A549 (cell line): ENCODE results near the gene PCDH15. TPM values are rescaled to one million over a fixed set of nuclear protein-coding genes. Genes with fewer than 3 reads are reported as not detected.

ENCODE experiments used
- ATAC-seq, 2 experiments: fragments of 200-7000 bp in 1 of 2; fragments of >200 bp in 1 of 2; cut with Nextera tagmentation in 1 of 2; cut with Tn5 transposase in 1 of 2; 3 replicates each; pipeline versions ENCODE4 v1.8.0 to v1.9.1; 2018 to 2020; ENCODE audit warnings: mild to moderate bottlenecking in 1 of 2, moderate library complexity in 1 of 2
- CTCF ChIA-PET: fragments of 300-600 bp; sonication (Branson Sonifier 250); formaldehyde crosslinking; extraction: SDS; loops from one replicate; lab custom pipeline; 2021; ENCODE audit warnings: antibody characterized with exemption, inconsistent platforms; lab: Yijun Ruan, JAX
- POLR2A ChIA-PET: fragments of 350-600 bp; formaldehyde crosslinking; extraction: SDS; loops from one replicate; lab custom pipeline; 2021; ENCODE audit warnings: antibody characterized with exemption, inconsistent platforms; lab: Yijun Ruan, JAX
- DNase-seq, 2 experiments: peaks; one replicate each; pipeline versions ENCODE4 v3.0.0 to v3.0.0-alpha.2; 2011 to 2016; ENCODE audit warnings: low read depth in 1 of 2, low spot score in 1 of 2
- FAIRE-seq: peaks from 2 replicates; lab custom pipeline; 2011; peaks lifted over from hg19 to GRCh38; lab: Jason Lieb, UNC
- H3K27ac ChIP-seq, 2 experiments: fragments of >200 bp; sonication (Bioruptor Twin); formaldehyde crosslinking; 3 replicates each; pipeline ENCODE4 v1.5.1; 2016 to 2017
- H3K4me1 ChIP-seq: fragments of >200 bp; sonication (Bioruptor Twin); formaldehyde crosslinking; 3 replicates; pipeline ENCODE4 v1.6.1; 2016
- H3K4me2 ChIP-seq: fragments of >200 bp; sonication (Bioruptor Twin); formaldehyde crosslinking; 3 replicates; pipeline ENCODE4 v1.6.1; 2016
- H3K4me3 ChIP-seq: fragments of >200 bp; sonication (Bioruptor Twin); formaldehyde crosslinking; 3 replicates; pipeline ENCODE4 v1.5.1; 2016
- H3K9me3 ChIP-seq: fragments of >200 bp; sonication (Bioruptor Twin); formaldehyde crosslinking; 3 replicates; pipeline ENCODE4 v1.6.1; 2016
- CEBPB ChIP-seq, 2 experiments: fragments of >200 bp in 1 of 2; sonication (Bioruptor Twin) in 1 of 2; formaldehyde crosslinking in 1 of 2; IDR thresholded peaks; 2 replicates each; pipeline ENCODE4 v1.6.1; 2012 to 2016
- CHD2 ChIP-seq: fragments of 150-350 bp; IDR thresholded peaks from 2 replicates; pipeline ENCODE4 v1.6.1; 2014; ENCODE audit warnings: low read length; ENCODE audit not compliant: partially characterized antibody
- E2F6 ChIP-seq: IDR thresholded peaks from 2 replicates; pipeline ENCODE4 v1.6.1; 2012; ENCODE audit warnings: low read depth, borderline replicate concordance
- EHMT2 ChIP-seq: fragments of 200-600 bp; sonication (generic); IDR thresholded peaks from 2 replicates; pipeline ENCODE4 v1.6.1; 2016; ENCODE audit warnings: antibody characterized with exemption, low read depth, mild to moderate bottlenecking, moderate library complexity
- FOSB ChIP-seq: fragments of 250-450 bp; sonication (Bioruptor Pico); IDR thresholded peaks from 2 replicates; pipeline ENCODE4 v1.5.0; 2020; ENCODE audit warnings: mild to moderate bottlenecking, moderate library complexity
- FOSL2 ChIP-seq, 2 experiments: fragments of 450-650 bp in 1 of 2; fragments of >200 bp in 1 of 2; sonication (Bioruptor Twin) in 1 of 2; formaldehyde crosslinking; IDR thresholded peaks; 2 replicates each; pipeline versions ENCODE4 v1.5.0 to v1.6.1; 2016 to 2020; ENCODE audit warnings: mild to moderate bottlenecking in 1 of 2, moderate library complexity in 1 of 2
- GATA3 ChIP-seq: IDR thresholded peaks from 2 replicates; pipeline ENCODE4 v1.6.1; 2012; ENCODE audit warnings: borderline replicate concordance
- HEYL ChIP-seq: fragments of 250-450 bp; sonication (Bioruptor Pico); IDR thresholded peaks from 2 replicates; pipeline ENCODE4 v1.8.0; 2021; ENCODE audit warnings: mild to moderate bottlenecking, moderate library complexity
- HOXA7 ChIP-seq: fragments of 250-450 bp; sonication (Bioruptor Pico); IDR thresholded peaks from 2 replicates; pipeline ENCODE4 v1.5.0; 2020; ENCODE audit warnings: mild to moderate bottlenecking, moderate library complexity
- HOXB5 ChIP-seq: fragments of 250-450 bp; sonication (Bioruptor Pico); IDR thresholded peaks from 2 replicates; pipeline ENCODE4 v1.5.0; 2020; ENCODE audit warnings: mild to moderate bottlenecking, moderate library complexity
- KDM1A ChIP-seq: fragments of 200-600 bp; sonication (generic); IDR thresholded peaks from 2 replicates; pipeline ENCODE4 v1.6.1; 2016; ENCODE audit warnings: low read depth, mild to moderate bottlenecking
- MAZ ChIP-seq: fragments of 150-350 bp; IDR thresholded peaks from 2 replicates; pipeline ENCODE4 v1.6.1; 2014; ENCODE audit warnings: antibody characterized with exemption, low read depth, low read length, borderline replicate concordance
- NR3C1 ChIP-seq: fragments of >200 bp; sonication (Bioruptor Twin); formaldehyde crosslinking; IDR thresholded peaks from 3 replicates; pipeline ENCODE4 v1.6.1; 2017
- POLR2AphosphoS2 ChIP-seq: conservative IDR thresholded peaks from 2 replicates; pipeline ENCODE4 v1.6.1; 2012; ENCODE audit warnings: low read length, improper control_type of control experiment, inconsistent platforms
- RAD21 ChIP-seq, 2 experiments: fragments of >200 bp in 1 of 2; sonication (Bioruptor Twin) in 1 of 2; formaldehyde crosslinking in 1 of 2; IDR thresholded peaks in 1 of 2; conservative IDR thresholded peaks in 1 of 2; 2 replicates in 1 of 2; 3 replicates in 1 of 2; pipeline ENCODE4 v1.6.1; 2012 to 2018; ENCODE audit warnings: inconsistent platforms in 1 of 2
- RFX5 ChIP-seq: fragments of 450-650 bp; IDR thresholded peaks from 2 replicates; pipeline ENCODE4 v1.7.1; 2014; ENCODE audit warnings: antibody characterized with exemption, mild to moderate bottlenecking, moderate library complexity
- SMC3 ChIP-seq: fragments of >200 bp; sonication (Bioruptor Twin); formaldehyde crosslinking; IDR thresholded peaks from 3 replicates; pipeline ENCODE4 v1.6.1; 2018; ENCODE audit warnings: inconsistent platforms
- SREBF2 ChIP-seq: fragments of 450-650 bp; IDR thresholded peaks from 2 replicates; pipeline ENCODE4 v1.6.1; 2014; ENCODE audit warnings: mild to moderate bottlenecking, moderate library complexity
- ZFP36 ChIP-seq: fragments of 450-650 bp; IDR thresholded peaks from 2 replicates; pipeline ENCODE4 v1.6.1; 2014; ENCODE audit warnings: borderline replicate concordance; ENCODE audit not compliant: partially characterized antibody
- ZSCAN20 ChIP-seq: fragments of 250-450 bp; sonication (Bioruptor Pico); IDR thresholded peaks from 2 replicates; pipeline ENCODE4 v1.8.0; 2022; ENCODE audit warnings: mild to moderate bottlenecking, moderate library complexity
- WGBS: methylation state at CpG from one replicate; pipeline ENCODE4 v1.1.6; 2017; ENCODE audit errors: missing lambda C conversion rate; 5-methylcytosine and 5-hydroxymethylcytosine counted together
- polyA plus RNA-seq, 4 experiments: library from polyadenylated mRNA; depleted of rRNA in 3 of 4; stranded (reverse); fragments of >200 nt; fragmentation: RNase III in 1 of 4; extraction: RNeasy Plus Mini Kit Qiagen cat#74134 plus additional on column Dnase treatment in 1 of 4; gene quantifications; 2 replicates in 3 of 4; 3 replicates in 1 of 4; pipeline ENCODE4 v1.2.3, GENCODE V29; 2011 to 2017
- TF ChIP-seq, protein P1 (sequence below): fragments of >200 bp; sonication (Bioruptor Twin); formaldehyde crosslinking; IDR thresholded peaks from 3 replicates; pipeline ENCODE4 v1.5.1; 2016
- TF ChIP-seq, protein P2 (sequence below): IDR thresholded peaks from 2 replicates; pipeline ENCODE4 v1.6.1; 2012
- TF ChIP-seq, protein P3 (sequence below): fragments of 200-600 bp; sonication (generic); IDR thresholded peaks from 2 replicates; pipeline ENCODE4 v1.6.1; 2016; ENCODE audit warnings: antibody characterized with exemption, mild to moderate bottlenecking, moderate library complexity

PCDH15 gene
- polyA plus RNA-seq, 2 of the 4 experiments (the other 2 are of a cell fraction): 0.03 TPM; not detected in 1

DNA sequence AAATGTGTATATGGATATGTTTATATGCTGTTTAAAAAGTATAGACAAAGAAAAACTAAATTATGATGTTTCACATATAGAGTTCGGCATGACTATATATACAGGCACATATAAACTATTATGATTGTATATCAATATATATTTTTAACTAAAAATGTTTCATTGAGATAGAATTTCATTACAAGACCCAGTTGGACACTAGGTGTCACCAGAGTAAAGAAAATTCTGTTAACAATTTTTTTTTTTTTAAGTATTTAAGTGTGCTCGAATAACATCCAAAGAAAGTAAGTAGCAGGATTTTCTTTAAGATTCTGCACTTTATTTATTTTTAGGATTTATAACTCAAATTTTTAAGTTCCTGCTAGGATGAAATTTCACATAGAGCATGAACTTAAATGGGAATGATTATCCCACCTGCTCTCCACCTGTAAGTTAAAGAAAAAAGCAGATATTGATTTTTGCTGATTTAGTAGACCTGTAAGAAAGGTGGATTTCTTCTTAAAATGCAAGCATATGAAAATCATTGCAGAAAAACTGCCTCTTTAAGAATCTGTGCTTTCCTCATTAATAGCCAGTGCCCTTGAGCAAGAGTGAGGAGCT is 961.5 kb downstream of the PCDH15 start:
- DNase-seq: peak in 1 of 2 experiments; percentile 21
- Histone ChIP-seq H3K4me3 (no peak overlapping the region), H3K27ac (no peak overlapping the region), H3K9me3 (no peaks in the 10 kb centered on the region), H3K4me1 (no peaks in the 10 kb centered on the region), H3K4me2 (no peak overlapping the region)
- ATAC-seq: no peak
- no peak for FAIRE-seq
- ChIA-PET CTCF (interaction anchor here (0.6 to 0.8 kb wide), 3 partner anchors 8 to 560 kb away, joined by 3 to 5 read pairs (median 3); no protein-coding TSS in a partner anchor), POLR2A (no interaction called here)
- 1% methylated on average over 2 of the region's 2 CpGs for WGBS
- TF ChIP-seq RAD21 (conservative IDR thresholded peaks at IDR 0.05 in 1 of 2, IDR thresholded peaks at IDR 0.05 in 1 of 2): peak; percentile 35 to 59; a peak in 4 of 5 replicates
- TF ChIP-seq RFX5: no peak
- TF ChIP-seq, protein P1, sequence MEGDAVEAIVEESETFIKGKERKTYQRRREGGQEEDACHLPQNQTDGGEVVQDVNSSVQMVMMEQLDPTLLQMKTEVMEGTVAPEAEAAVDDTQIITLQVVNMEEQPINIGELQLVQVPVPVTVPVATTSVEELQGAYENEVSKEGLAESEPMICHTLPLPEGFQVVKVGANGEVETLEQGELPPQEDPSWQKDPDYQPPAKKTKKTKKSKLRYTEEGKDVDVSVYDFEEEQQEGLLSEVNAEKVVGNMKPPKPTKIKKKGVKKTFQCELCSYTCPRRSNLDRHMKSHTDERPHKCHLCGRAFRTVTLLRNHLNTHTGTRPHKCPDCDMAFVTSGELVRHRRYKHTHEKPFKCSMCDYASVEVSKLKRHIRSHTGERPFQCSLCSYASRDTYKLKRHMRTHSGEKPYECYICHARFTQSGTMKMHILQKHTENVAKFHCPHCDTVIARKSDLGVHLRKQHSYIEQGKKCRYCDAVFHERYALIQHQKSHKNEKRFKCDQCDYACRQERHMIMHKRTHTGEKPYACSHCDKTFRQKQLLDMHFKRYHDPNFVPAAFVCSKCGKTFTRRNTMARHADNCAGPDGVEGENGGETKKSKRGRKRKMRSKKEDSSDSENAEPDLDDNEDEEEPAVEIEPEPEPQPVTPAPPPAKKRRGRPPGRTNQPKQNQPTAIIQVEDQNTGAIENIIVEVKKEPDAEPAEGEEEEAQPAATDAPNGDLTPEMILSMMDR: peak; percentile 38; the same call in 2 of the 3 replicates
- TF ChIP-seq ZFP36: no peak
- TF ChIP-seq SMC3: peak; percentile 37; the same call in 1 of the 3 replicates

GRCh38 chr10:53836638-53837037 is 964.4 kb downstream of the PCDH15 start:
- H3K9me3 ChIP-seq: no peaks in the 10 kb centered on the region
- no peak for ATAC-seq
- FAIRE-seq: no peak
- CTCF ChIA-PET: no interaction called here
- no peak for DNase-seq
- H3K4me3 ChIP-seq: no peak overlapping the region
- 5% methylated on average over 1 of the region's 1 CpG for WGBS
- POLR2A ChIA-PET: no interaction called here
- H3K4me2 ChIP-seq: no peak overlapping the region
- TF ChIP-seq E2F6: no peak
- TF ChIP-seq, protein P2, sequence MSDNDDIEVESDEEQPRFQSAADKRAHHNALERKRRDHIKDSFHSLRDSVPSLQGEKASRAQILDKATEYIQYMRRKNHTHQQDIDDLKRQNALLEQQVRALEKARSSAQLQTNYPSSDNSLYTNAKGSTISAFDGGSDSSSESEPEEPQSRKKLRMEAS: no peak
- no peak for TF ChIP-seq KDM1A
- no peak for TF ChIP-seq HOXA7 (CRISPR knock-in tag)
- no peak for TF ChIP-seq HEYL
- TF ChIP-seq MAZ: no peak
- no peak for TF ChIP-seq RFX5
- TF ChIP-seq, protein P3, sequence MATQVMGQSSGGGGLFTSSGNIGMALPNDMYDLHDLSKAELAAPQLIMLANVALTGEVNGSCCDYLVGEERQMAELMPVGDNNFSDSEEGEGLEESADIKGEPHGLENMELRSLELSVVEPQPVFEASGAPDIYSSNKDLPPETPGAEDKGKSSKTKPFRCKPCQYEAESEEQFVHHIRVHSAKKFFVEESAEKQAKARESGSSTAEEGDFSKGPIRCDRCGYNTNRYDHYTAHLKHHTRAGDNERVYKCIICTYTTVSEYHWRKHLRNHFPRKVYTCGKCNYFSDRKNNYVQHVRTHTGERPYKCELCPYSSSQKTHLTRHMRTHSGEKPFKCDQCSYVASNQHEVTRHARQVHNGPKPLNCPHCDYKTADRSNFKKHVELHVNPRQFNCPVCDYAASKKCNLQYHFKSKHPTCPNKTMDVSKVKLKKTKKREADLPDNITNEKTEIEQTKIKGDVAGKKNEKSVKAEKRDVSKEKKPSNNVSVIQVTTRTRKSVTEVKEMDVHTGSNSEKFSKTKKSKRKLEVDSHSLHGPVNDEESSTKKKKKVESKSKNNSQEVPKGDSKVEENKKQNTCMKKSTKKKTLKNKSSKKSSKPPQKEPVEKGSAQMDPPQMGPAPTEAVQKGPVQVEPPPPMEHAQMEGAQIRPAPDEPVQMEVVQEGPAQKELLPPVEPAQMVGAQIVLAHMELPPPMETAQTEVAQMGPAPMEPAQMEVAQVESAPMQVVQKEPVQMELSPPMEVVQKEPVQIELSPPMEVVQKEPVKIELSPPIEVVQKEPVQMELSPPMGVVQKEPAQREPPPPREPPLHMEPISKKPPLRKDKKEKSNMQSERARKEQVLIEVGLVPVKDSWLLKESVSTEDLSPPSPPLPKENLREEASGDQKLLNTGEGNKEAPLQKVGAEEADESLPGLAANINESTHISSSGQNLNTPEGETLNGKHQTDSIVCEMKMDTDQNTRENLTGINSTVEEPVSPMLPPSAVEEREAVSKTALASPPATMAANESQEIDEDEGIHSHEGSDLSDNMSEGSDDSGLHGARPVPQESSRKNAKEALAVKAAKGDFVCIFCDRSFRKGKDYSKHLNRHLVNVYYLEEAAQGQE: no peak
- TF ChIP-seq NR3C1: no peak
- TF ChIP-seq CEBPB (IDR thresholded peaks at IDR 0.05): no peak
- TF ChIP-seq ZSCAN20 (CRISPR knock-in tag): no peak
- no peak for TF ChIP-seq EHMT2
- TF ChIP-seq RAD21 (conservative IDR thresholded peaks at IDR 0.05 in 1 of 2, IDR thresholded peaks at IDR 0.05 in 1 of 2): no peak
- TF ChIP-seq HOXB5 (CRISPR knock-in tag): no peak
- no peak for TF ChIP-seq GATA3
- TF ChIP-seq FOSL2 (IDR thresholded peaks at IDR 0.05): no peak
- no peak for TF ChIP-seq FOSL2 (CRISPR knock-in tag; IDR thresholded peaks at IDR 0.05)
- TF ChIP-seq FOSB (CRISPR knock-in tag): no peak
- no peak for TF ChIP-seq POLR2AphosphoS2
- TF ChIP-seq CHD2: no peak
- TF ChIP-seq SREBF2: no peak
- no peaks in the 10 kb centered on the region for H3K4me1 ChIP-seq
- H3K27ac ChIP-seq: no peak overlapping the region
